Left ventricle myocardium inferior (tissue), 1 donor: ENCODE measurements around the gene EXOSC3. TPM values are rescaled to one million over a fixed set of nuclear protein-coding genes. Genes with fewer than 3 reads are reported as not detected.
A peak's percentile ranks its signal among the peaks of the same experiment; 100 is the strongest.

Experiments
- DNase-seq: peaks from one replicate; pipeline ENCODE4 v3.0.0-alpha.2; 2020
- H3K27ac ChIP-seq: fragments of 200-600 bp; replicated peaks from 2 replicates; pipeline ENCODE4 v1.8.0; 2021
- H3K27me3 ChIP-seq: fragments of 200-600 bp; 2 replicates; pipeline ENCODE4 v1.8.0; 2021; ENCODE audit warnings: low read depth
- H3K36me3 ChIP-seq: fragments of 200-600 bp; 2 replicates; pipeline ENCODE4 v1.8.0; 2021
- H3K4me1 ChIP-seq: fragments of 200-600 bp; 2 replicates; pipeline ENCODE4 v1.8.0; 2021
- H3K4me3 ChIP-seq: fragments of 200-600 bp; 2 replicates; pipeline ENCODE4 v1.8.0; 2021; ENCODE audit warnings: mild to moderate bottlenecking, moderate library complexity
- H3K9me3 ChIP-seq: fragments of 200-600 bp; replicated peaks from 2 replicates; pipeline ENCODE4 v1.8.0; 2021
- CTCF ChIP-seq: fragments of 200-600 bp; IDR thresholded peaks from 2 replicates; pipeline ENCODE4 v1.8.0; 2021; ENCODE audit warnings: antibody characterized with exemption, mild to moderate bottlenecking, borderline replicate concordance
- intact Hi-C: fragments of 100-400 bp; cut with micrococcal nuclease; formaldehyde crosslinking; loops from one replicate; pipeline ENCODE4 v1.11.0; 2022
- total RNA-seq: library from RNA; stranded (reverse); fragmentation: NEBNext Ultra II Directional; extraction: Animal tissue kit (Norgen Biotek cat#: 25700); gene quantifications from one replicate; pipeline ENCODE4 v1.2.1, GENCODE V29; 2021
- donor health status: DM: no; HTN: yes; CAD: no; lungs with severe emphysema.

The EXOSC3 gene
- total RNA-seq, 1 donor from 2014 or later, result 15.9 TPM

DNA sequence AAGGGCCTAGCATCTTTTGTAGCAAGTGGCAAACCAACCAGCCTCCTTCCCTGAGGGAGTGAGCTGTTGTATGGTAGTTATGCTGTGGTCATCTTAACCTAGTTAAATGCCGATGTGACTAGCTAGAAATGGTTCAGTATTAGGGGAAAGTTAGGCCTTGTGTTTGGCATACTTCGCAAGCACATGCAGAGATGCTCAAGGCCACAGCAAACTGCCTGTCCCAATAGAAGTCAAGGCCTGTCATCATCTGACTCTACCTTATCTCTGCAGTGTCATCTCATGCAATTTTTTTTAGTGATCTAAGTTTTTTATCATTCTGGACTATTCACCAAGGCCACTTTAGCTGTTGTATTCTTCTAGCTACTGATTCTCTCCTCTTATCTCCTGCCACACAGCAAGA lies 5.2 kb upstream of the EXOSC3 start:
- H3K27me3 ChIP-seq, result peaks cover 11% of the 10 kb centered on the region
- DNase-seq, result no peak
- H3K9me3 ChIP-seq, result no peaks in the 10 kb centered on the region
- no peak overlapping the region for H3K4me3 ChIP-seq
- no peak for TF ChIP-seq CTCF
- H3K4me1 ChIP-seq, result peaks cover 7% of the 10 kb centered on the region
- H3K36me3 ChIP-seq, result no peaks in the 10 kb centered on the region
- intact Hi-C loops, result no loop called here
- H3K27ac ChIP-seq, result no peak overlapping the region

DNA sequence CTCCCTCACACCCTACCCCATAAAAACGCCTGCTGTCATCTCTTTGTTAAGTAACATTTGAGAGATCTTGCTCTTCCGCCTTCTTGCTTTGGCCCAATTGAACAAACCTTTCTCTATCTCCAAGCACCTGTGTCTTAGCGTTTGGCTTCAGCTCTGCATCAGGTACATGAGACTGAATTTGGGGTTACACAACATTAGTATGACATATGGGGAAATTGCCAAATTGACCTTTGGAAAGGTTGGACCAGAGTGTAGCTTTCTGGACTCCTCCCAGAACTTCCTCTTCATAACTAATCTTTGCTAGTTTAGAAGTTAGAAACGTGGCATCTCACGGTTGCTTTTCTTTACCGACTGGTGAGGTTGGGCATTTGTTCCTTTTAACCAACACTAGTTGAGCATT lies 3.5 kb upstream of the EXOSC3 start:
- H3K36me3 ChIP-seq, result peaks cover 4% of the 10 kb centered on the region
- H3K9me3 ChIP-seq, result no peaks in the 10 kb centered on the region
- H3K4me3 ChIP-seq, result no peak overlapping the region
- intact Hi-C loops, result no loop called here
- H3K27ac ChIP-seq, result no peak overlapping the region
- TF ChIP-seq CTCF, result no peak
- DNase-seq, result no peak
- peaks cover 23% of the 10 kb centered on the region for H3K4me1 ChIP-seq
- peaks cover 11% of the 10 kb centered on the region for H3K27me3 ChIP-seq

DNA sequence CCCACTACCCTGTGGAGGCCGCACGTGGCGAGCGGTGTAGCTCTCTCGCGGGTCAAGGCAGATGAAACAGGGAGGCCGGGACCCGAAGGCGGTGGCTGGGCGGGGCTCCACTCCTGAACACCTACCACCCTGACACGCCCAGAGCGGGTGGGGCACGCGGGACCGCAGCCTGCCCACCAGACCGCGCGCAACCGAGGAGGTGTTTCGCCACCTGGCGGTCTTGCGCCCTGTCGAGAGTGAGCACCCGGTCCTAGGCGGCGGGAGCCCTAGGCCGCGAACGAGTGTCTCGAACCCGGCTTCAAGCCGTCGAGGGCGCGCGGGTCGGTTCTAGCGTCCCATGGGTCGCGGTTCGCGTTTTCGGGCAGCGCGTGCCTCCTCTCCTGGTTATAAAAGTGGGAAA lies 2.2 kb upstream of the EXOSC3 start:
- Histone ChIP-seq H3K27me3 (peaks cover 11% of the 10 kb centered on the region), H3K9me3 (no peaks in the 10 kb centered on the region), H3K27ac (no peak overlapping the region), H3K36me3 (peaks cover 17% of the 10 kb centered on the region), H3K4me3 (no peak overlapping the region), H3K4me1 (peaks cover 32% of the 10 kb centered on the region)
- intact Hi-C loops, result no loop called here
- TF ChIP-seq CTCF, result no peak
- no peak for DNase-seq

DNA sequence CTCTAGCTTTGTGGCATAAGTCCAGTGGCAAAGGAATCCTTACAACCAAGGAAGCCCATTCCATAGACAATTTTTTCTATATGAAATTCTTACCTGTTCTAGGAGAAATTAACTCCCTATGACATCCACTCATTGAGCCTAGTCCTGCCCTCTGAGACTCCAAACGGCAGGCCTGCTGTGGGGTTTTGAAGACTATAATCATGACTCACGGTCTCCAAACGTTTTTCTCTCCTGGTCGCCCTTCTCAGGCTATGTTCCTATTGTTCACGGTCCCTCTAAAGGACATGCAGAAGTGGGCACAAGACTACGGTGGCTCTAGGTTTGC lies 611 bp downstream of the EXOSC3 start:
- Histone ChIP-seq H3K4me3 (peak overlapping the region; percentile 91), H3K4me1 (peaks cover 32% of the 10 kb centered on the region), H3K36me3 (peaks cover 45% of the 10 kb centered on the region), H3K9me3 (no peaks in the 10 kb centered on the region), H3K27me3 (peaks cover 11% of the 10 kb centered on the region), H3K27ac (peak overlapping the region; percentile 88)
- TF ChIP-seq CTCF, result no peak
- DNase-seq, result no peak
- intact Hi-C loops, result no loop called here

DNA sequence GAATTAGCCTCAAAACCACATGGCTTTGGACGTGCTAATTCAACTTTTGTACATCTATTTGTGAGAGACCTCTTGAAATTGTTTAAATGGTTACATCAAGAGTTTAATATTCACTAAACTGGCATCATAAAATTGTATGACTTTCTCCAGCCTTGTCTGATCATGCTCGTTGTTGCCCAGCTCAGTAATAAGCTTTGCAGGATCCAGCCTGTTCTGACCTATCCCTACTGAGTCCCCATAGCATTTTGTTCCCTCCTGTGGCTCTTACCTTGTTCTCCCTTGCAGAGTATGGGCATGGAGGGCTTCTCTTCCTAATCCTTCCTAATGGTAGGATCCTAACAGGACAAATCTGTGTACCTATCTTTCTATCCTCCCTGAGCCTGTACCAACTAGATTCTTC lies 6.3 kb downstream of the EXOSC3 start:
- no peak for DNase-seq
- intact Hi-C loops, result no loop called here
- Histone ChIP-seq H3K4me1 (peaks cover 11% of the 10 kb centered on the region), H3K36me3 (peaks cover 85% of the 10 kb centered on the region), H3K27ac (no peak overlapping the region), H3K9me3 (no peaks in the 10 kb centered on the region), H3K4me3 (no peak overlapping the region), H3K27me3 (no peaks in the 10 kb centered on the region)
- TF ChIP-seq CTCF, result no peak

DNA sequence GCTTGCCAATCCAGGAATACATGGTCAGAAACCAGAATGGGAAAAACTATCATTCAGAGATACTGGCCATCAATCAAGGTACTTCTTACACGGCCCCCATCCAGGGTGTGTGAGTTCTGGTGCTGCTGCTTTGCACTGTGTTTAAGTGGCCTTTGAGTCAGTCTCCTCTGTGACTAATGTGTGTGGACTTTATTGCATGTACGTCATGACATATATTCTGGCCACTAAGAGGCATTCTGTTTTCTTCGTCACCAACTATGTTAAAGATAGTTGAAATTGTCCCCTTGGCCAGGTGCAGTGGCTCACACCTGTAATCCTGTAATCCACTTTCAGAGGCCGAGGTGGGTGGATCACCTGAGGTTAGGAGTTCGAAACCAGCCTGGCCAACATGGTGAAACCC lies 8.5 kb downstream of the EXOSC3 start:
- Histone ChIP-seq H3K4me1 (no peaks in the 10 kb centered on the region), H3K27me3 (no peaks in the 10 kb centered on the region), H3K4me3 (no peak overlapping the region), H3K27ac (no peak overlapping the region), H3K9me3 (no peaks in the 10 kb centered on the region), H3K36me3 (peaks cover 77% of the 10 kb centered on the region)
- no peak for TF ChIP-seq CTCF
- DNase-seq, result no peak
- intact Hi-C loops, result no loop called here
